K562 (cell line): ENCODE data around the gene SAPCD1. TPM values are rescaled to one million over a fixed set of nuclear protein-coding genes. Genes with fewer than 3 reads are reported as not detected.

Experiments used
- ADNP ChIP-seq: fragments of 200-800 bp; sonication (Bioruptor generic); IDR thresholded peaks from 2 replicates; pipeline ENCODE4 v1.6.1; 2016; ENCODE audit warnings: missing genetic modification characterization, missing compliant biosample characterization
- CREB3L1 ChIP-seq: fragments of 450-650 bp; IDR thresholded peaks from 2 replicates; pipeline ENCODE4 v1.6.1; 2014; ENCODE audit warnings: low read depth, mild to moderate bottlenecking, moderate library complexity, borderline replicate concordance
- CREBBP ChIP-seq: IDR thresholded peaks from one replicate; pipeline ENCODE4 v1.6.1; 2012; ENCODE audit warnings: low read depth, mild to moderate bottlenecking, control low read depth, inconsistent platforms, low read length
- DPF2 ChIP-seq: fragments of 450-650 bp; IDR thresholded peaks from 2 replicates; pipeline ENCODE4 v1.6.1; 2016
- EHMT2 ChIP-seq: fragments of 450-650 bp; IDR thresholded peaks from 2 replicates; pipeline ENCODE4 v1.6.1; 2018; ENCODE audit warnings: antibody characterized with exemption
- KDM5B ChIP-seq: fragments of 200-600 bp; sonication (generic); IDR thresholded peaks from 2 replicates; pipeline ENCODE4 v1.6.1; 2012; ENCODE audit warnings: low read depth, mild to moderate bottlenecking, moderate library complexity, low read length, control low read depth, inconsistent platforms; ENCODE audit not compliant: insufficient replicate concordance
- LCOR ChIP-seq: sonication (generic); formaldehyde crosslinking; IDR thresholded peaks from 2 replicates; pipeline ENCODE4 v1.8.0; 2022; ENCODE audit warnings: mild to moderate bottlenecking, missing genetic modification reagents
- MAFK ChIP-seq: IDR thresholded peaks from 2 replicates; pipeline ENCODE4 v1.6.1; 2011; ENCODE audit warnings: low read length, improper control_type of control experiment
- MIER1 ChIP-seq: fragments of 450-650 bp; IDR thresholded peaks from 2 replicates; pipeline ENCODE4 v1.6.1; 2016; ENCODE audit warnings: antibody characterized with exemption, mild to moderate bottlenecking, low read depth
- MYNN ChIP-seq, 2 experiments: sonication (generic); formaldehyde crosslinking in 1 of 2; IDR thresholded peaks; 2 replicates each; pipeline versions ENCODE4 v1.5.0 to v1.6.1; 2016 to 2020; ENCODE audit warnings: antibody characterized with exemption in 1 of 2, missing genetic modification reagents in 1 of 2
- NUFIP1 ChIP-seq: fragments of 450-650 bp; IDR thresholded peaks from 2 replicates; pipeline ENCODE4 v1.6.1; 2018; ENCODE audit not compliant: partially characterized antibody
- SFPQ ChIP-seq: fragments of 200-400 bp; formaldehyde crosslinking; IDR thresholded peaks from 2 replicates; pipeline ENCODE4 v1.6.1; 2017; ENCODE audit warnings: mild to moderate bottlenecking, low read depth, low read length, moderate library complexity
- USF1 ChIP-seq: sonication (generic); formaldehyde crosslinking; IDR thresholded peaks from 2 replicates; pipeline ENCODE4 v1.9.0; 2022; ENCODE audit warnings: mild to moderate bottlenecking, missing genetic modification reagents
- ZBTB26 ChIP-seq: fragments of 450-650 bp; formaldehyde crosslinking; IDR thresholded peaks from 2 replicates; pipeline ENCODE4 v1.4.0; 2022; ENCODE audit warnings: missing genetic modification characterization
- ZKSCAN8 ChIP-seq: fragments of 200-800 bp; sonication (Bioruptor generic); IDR thresholded peaks from 2 replicates; pipeline ENCODE4 v1.6.1; 2016; ENCODE audit warnings: missing genetic modification characterization, missing compliant biosample characterization
- polyA plus RNA-seq, 8 experiments: library from polyadenylated mRNA; depleted of rRNA in 4 of 8; stranded (reverse) in 5 of 8; unstranded in 3 of 8; fragments of >200 nt; fragmentation: Nextera tagmentation in 2 of 8; fragmentation: Illumina TruSeq in 1 of 8; extraction: Ambion mirVana in 2 of 8; extraction: Trizol in 1 of 8; gene quantifications; 2 replicates each; pipeline versions ENCODE4 v1.2.1 to v1.2.3, GENCODE V29; 2011 to 2014; ENCODE audit warnings: inconsistent platforms in 1 of 8, missing spikeins in 1 of 8
- total RNA-seq, 7 experiments: library from RNA; depleted of rRNA in 6 of 7; stranded (reverse); fragments of >200 nt in 6 of 7; fragmentation: Illumina TruSeq in 2 of 7; extraction: Trizol in 2 of 7; gene quantifications; 2 replicates each; pipeline versions ENCODE4 v1.2.1 to v1.2.3, GENCODE V29; 2011 to 2021; ENCODE audit warnings: low replicate concordance in 1 of 7
- TF ChIP-seq, protein P1 (sequence below): sonication (generic); formaldehyde crosslinking; IDR thresholded peaks from 2 replicates; pipeline ENCODE4 v1.8.0; 2022; ENCODE audit warnings: mild to moderate bottlenecking, missing genetic modification reagents
- TF ChIP-seq, protein P2 (sequence below): fragments of 250-450 bp; sonication (Bioruptor Pico); IDR thresholded peaks from 2 replicates; pipeline ENCODE4 v1.8.0; 2021; ENCODE audit warnings: mild to moderate bottlenecking, moderate library complexity
- TF ChIP-seq, protein P3 (sequence below): fragments of 250-450 bp; sonication (Bioruptor Pico); IDR thresholded peaks from 2 replicates; pipeline ENCODE4 v1.8.0; 2022; ENCODE audit warnings: moderate library complexity, mild to moderate bottlenecking, inconsistent platforms

Gene SAPCD1
- total and polyA plus RNA-seq, 9 of the 15 experiments (the other 6 are each of a cell fraction or from before 2014, with no cell fraction given) = 2.6 to 30.2 (median 7.4) TPM

GRCh38 chr6:31806470-31807272, 44.2 kb downstream of the SAPCD1 start, which contains the start of gene LSM2 (continued):
- TF ChIP-seq ZKSCAN8 (CRISPR knock-in tag) = no peak
- no peak; the same call in 1 of the 2 replicates for TF ChIP-seq LCOR (CRISPR knock-in tag)
- no peak for TF ChIP-seq SFPQ
- TF ChIP-seq, protein P1, sequence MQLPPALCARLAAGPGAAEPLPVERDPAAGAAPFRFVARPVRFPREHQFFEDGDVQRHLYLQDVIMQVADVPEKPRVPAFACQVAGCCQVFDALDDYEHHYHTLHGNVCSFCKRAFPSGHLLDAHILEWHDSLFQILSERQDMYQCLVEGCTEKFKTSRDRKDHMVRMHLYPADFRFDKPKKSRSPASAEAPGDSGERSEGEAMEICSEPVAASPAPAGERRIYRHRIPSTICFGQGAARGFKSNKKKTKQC (CRISPR knock-in tag) = peak; percentile 96
- no peak for TF ChIP-seq MIER1
- no peak for TF ChIP-seq CREBBP
- peak; percentile 45 for TF ChIP-seq DPF2
- TF ChIP-seq MAFK = no peak
- peak; percentile 79 for TF ChIP-seq CREB3L1
- TF ChIP-seq, protein P2, sequence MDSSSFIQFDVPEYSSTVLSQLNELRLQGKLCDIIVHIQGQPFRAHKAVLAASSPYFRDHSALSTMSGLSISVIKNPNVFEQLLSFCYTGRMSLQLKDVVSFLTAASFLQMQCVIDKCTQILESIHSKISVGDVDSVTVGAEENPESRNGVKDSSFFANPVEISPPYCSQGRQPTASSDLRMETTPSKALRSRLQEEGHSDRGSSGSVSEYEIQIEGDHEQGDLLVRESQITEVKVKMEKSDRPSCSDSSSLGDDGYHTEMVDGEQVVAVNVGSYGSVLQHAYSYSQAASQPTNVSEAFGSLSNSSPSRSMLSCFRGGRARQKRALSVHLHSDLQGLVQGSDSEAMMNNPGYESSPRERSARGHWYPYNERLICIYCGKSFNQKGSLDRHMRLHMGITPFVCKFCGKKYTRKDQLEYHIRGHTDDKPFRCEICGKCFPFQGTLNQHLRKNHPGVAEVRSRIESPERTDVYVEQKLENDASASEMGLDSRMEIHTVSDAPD (CRISPR knock-in tag) = no peak
- peak; percentile 53; the same call in 1 of the 2 replicates for TF ChIP-seq MYNN (IDR thresholded peaks at IDR 0.05)
- no peak for TF ChIP-seq MYNN (CRISPR knock-in tag; IDR thresholded peaks at IDR 0.05)
- no peak for TF ChIP-seq ADNP (tag)
- TF ChIP-seq KDM5B = peak; percentile 93
- TF ChIP-seq EHMT2 = no peak
- TF ChIP-seq ZBTB26 (CRISPR knock-in tag) = no peak
- TF ChIP-seq NUFIP1 = no peak
- TF ChIP-seq, protein P3, sequence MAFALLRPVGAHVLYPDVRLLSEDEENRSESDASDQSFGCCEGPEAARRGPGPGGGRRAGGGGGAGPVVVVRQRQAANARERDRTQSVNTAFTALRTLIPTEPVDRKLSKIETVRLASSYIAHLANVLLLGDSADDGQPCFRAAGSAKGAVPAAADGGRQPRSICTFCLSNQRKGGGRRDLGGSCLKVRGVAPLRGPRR = no peak; the same call in 1 of the 2 replicates
- TF ChIP-seq USF1 (CRISPR knock-in tag) = no peak
